HG02571 (cell line): Measurements from ENCODE around the gene ALS2CL.
"Not testable (repeated sequence)": the region's sequence is repeated elsewhere in the genome, so short reads cannot be mapped to it uniquely, and the experiment has no call there.

ENCODE experiments used
- ATAC-seq: cut with Tn5 transposase; IDR thresholded peaks from one replicate; pipeline ENCODE4 v1.9.1; 2021; ENCODE audit warnings: mild to moderate bottlenecking, moderate library complexity; ENCODE audit not compliant: unreplicated experiment

The ALS2CL gene, protein sequence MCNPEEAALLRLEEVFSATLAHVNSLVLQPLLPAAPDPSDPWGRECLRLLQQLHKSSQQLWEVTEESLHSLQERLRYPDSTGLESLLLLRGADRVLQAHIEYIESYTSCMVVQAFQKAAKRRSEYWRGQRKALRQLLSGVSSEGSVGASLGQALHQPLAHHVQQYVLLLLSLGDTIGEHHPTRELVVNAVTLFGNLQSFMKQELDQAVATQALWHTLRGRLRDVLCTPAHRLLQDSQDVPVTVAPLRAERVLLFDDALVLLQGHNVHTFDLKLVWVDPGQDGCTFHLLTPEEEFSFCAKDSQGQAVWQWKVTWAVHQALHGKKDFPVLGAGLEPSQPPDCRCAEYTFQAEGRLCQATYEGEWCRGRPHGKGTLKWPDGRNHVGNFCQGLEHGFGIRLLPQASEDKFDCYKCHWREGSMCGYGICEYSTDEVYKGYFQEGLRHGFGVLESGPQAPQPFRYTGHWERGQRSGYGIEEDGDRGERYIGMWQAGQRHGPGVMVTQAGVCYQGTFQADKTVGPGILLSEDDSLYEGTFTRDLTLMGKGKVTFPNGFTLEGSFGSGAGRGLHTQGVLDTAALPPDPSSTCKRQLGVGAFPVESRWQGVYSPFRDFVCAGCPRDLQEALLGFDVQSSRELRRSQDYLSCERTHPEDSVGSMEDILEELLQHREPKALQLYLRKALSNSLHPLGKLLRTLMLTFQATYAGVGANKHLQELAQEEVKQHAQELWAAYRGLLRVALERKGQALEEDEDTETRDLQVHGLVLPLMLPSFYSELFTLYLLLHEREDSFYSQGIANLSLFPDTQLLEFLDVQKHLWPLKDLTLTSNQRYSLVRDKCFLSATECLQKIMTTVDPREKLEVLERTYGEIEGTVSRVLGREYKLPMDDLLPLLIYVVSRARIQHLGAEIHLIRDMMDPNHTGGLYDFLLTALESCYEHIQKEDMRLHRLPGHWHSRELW

DNA sequence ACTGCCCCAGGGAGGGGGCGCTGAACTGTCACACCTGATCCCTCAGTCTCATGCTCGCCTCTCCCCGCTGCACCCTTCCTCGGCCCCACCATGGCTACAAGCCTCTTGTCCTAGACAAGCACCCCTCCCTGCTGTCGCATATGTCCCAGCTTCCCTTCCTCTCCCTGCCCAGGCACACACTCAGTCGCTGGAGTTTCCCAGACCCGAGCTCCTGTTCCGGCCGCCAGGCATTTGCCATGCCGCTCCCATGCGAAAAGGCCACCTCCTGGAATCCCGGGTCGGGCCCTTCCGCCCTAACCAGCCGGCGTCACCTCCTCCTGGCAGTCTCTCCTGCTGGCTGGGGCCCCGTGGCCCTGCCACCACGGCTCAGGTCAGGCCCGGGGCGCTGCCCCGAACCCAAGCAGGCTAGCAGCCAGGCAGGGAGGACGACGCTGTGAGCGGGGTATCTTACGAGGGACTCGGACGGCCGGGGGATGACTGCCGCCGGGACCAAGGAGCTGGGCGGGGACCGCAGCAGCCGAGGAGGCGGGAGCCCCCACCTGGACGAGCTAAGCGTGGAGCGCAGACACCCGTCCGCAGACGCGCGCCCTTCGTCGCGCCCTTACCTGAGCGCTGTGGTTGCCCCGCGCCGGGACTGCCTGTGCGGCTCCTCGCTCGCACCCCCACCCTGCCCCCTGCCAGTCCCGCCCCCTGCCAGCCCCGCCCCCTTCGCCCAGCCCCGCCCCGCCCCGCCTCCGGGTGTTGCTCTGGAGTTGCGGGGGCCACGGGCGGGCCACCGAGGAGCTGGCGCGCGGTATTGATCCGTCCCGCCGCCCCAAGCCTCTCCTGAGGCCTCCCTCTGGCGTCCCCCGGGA, at the start of gene ALS2CL:
ALS2CL (minus strand) TSS at position 642 of the 854 bp plus-strand sequence. CDS start 4,239 bp downstream, outside the sequence.
- ATAC-seq, result no peak

DNA sequence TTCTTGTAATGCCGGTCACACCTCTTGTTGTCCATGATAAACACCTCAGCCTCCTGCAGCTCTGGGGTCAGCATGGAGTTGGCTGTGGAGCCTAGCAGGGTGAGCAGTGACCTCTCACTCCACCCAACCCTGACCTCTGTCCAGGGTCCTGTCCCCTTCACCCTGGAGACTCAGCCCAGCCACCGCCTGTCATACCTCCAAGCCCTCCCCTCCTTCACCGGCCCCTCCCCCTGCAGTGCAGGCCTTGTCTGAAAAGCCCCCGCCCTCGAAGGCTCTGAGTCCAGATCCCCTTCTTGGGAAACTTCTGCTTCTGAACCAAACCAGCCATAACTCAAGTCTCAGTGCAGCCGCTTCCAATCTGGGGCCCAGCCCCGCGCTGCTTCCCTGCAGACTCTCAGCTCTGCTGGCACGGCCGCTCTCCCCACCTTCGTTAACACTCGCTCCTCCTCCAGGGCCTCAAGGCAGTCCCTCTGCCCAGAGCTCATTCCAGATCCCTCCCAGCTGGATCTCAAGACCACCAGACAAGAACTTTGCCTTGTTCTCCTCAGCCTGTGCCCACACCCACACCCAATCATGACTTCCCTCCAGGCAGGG, 49.6 kb upstream of the ALS2CL start:
- ATAC-seq, result no peak

DNA sequence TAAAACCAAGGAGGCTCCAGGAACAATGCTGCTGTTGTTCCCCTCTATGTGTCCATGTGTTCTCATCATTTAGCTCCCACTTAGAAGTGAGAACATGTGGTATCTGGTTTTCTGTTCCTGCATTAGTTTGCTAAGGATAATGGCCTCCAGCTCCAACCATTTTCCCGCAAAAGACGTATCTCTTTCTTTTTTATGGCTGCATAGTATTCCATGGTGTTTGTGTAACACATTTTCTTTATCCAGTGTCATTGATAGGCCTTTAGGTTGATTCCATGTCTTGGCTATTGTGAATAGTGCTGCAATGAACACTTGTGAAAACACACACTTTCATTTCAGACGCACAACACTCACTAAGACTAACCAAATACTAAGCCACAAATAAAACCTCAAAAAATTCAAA, 46.1 kb upstream of the ALS2CL start:
- ATAC-seq, result not testable (repeated sequence)

DNA sequence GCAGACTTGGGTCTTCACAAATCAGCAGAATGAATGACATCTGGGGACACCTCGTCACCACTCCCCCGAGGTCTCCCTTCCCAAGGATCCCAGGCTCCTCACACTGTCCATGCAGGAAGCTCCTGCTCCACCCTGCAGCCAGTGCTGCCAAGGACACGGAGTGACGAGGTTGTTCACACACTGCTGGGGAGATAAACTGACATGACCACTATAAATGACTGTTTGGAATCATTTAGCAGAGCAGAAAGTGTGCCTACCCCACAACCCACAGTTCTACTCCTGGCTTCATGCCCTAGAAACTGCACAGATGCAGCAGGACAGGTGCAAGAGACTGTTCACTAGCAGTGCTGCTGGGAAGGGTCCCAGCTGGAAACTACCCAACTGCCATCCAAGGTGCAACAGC, 43.9 kb upstream of the ALS2CL start:
- ATAC-seq, result no peak

DNA sequence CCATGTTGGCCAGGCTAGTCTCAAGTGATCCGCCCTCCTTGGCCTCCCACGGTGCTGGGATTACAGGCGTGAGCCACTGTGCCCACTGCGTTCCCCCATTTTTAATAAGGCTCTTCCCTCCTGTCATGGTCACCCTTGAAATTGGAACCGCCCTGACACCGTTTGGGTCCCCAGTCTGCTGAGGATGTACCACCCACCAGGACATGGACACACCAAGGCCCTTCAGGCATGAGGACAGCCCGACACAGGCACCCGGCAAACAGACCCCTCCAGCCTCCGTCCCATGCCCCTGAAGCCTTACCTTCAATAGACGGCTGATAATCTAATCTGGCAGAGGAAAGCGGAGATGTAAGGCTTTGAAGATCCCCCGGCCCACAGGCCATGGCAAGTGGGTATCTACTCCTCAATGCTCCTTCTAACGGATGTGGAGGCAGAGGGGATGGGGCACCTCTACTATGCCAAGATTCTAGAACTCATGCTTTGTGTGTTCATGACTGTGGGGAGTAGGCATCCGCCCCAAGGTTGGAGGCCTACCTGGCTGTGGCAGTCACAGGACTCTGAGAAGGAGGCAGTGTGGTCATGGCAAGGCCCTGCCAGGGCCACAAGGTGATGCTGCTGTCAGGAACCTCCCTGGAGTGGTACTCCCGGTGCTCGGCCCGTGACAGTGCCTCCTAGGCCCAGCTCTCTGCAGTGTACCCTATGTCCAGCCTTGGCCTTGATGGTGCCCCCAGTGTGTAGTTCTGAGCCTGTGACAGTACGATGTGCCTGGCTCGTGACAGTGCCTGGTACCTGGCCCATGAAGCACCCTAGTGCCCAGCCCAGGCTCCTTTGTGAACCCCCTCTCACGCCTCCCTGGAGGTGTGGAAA, 42.8 kb upstream of the ALS2CL start:
- no peak for ATAC-seq

DNA sequence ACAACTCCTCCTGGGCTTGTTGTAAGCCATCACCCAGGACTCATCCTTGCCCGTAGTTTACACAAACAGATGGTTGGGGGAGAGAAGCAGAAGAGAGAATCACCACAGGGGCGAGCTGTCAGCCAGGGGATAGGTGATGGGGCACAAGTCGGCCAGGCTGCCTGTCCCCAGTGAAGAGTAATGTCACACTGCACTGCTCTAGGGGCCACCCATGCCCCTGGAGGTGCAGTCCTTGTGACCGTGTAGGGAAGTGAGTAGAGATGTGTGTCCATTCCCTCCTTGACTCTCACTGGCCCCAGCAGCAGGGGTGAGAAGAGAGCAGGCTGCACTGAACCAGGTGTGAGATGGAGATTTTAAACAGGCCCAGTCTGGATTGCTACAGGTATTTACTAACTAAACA, 41.3 kb upstream of the ALS2CL start:
- ATAC-seq, result no peak

DNA sequence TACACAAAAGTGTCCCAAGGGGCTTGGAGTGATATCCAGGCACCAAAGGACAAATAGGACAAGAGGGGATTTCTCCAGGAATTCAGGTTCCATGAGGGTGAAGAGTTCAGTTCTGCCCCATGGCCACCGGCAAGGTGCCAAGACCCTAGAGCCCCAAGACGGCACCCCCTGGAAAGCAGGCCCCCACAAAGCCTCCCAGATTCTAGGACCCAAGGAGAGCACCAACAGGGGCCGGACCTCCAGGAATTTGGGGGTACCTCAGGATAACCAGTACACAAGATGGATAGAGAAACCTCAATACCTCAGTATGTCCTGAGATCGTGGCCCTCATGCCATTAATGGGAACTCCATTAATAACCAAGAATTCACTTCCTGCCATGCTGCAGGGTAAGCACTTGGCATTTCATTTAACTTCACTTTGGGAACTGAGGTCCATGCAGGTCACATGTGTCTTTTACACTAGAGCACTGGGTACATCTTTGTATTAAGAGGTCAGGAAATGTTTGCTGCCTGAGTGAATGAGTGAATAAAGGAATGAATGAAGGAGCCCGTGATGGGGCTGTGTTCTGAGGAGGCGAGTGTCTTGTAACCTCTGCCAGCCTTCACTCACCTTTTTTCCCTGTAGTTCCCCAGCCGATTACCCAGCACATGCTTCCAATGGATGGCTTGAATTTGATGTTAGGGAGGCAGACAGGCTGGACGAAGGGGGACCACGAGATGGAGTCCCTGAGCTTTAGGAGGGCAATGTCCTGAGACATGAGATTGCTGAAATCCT, 39.7 kb upstream of the ALS2CL start:
- ATAC-seq, result no peak

DNA sequence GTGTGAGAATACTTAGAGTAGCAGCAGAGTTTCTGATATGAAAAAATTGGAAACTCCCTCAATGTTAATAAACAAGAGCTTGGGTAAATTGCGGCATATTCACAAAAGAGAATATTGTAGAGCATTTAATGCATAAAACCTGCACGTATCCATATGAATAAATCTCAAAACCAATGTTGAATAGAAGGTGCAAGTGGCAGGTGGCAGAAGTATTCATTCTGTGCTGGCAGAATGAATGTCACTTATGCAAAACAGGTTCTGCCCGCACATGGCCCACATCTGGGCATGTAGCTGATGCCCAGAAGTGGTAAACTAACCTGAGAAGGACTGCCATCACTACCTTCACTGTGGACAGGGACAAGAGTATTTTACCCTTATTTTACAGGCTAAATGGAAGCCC, 38.3 kb upstream of the ALS2CL start:
- no peak for ATAC-seq

DNA sequence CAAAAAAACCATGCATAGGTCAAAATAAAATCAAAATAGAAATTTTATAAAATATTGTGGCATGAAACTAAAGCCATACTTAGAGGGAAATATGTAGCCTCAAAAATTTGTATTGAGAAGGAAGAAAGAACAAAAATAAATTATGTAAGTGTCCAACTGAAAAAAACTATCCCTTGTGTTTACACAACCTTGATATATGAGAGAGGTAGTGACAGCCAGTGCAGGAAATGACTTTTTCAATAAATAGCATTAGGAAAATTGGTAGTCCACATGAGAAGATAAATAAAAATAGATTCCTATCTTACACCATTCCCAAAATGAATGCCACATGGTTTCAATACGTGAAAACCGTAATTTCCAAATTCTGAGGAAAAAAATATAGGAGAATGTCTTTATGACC, 37.3 kb upstream of the ALS2CL start:
- no peak for ATAC-seq

DNA sequence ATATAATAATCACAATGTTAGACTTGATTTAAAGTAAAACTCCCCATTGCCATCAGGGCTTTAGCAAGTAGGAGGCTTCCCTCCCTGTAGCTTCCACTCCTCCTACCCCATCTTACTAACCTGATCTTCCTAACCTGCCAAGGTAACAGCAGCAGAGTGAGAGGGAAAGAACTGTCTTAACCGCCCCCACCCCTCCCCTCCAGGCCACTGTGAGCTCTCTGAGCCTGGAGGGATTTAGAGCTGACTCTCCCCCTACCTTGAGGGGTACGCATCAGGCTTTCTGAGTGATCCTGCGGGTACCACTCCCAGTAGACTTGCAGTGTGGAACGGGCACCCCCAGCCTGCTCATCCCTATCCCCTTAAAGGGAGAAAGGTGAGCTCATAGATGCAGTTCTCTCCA, 35.6 kb upstream of the ALS2CL start:
- no peak for ATAC-seq

DNA sequence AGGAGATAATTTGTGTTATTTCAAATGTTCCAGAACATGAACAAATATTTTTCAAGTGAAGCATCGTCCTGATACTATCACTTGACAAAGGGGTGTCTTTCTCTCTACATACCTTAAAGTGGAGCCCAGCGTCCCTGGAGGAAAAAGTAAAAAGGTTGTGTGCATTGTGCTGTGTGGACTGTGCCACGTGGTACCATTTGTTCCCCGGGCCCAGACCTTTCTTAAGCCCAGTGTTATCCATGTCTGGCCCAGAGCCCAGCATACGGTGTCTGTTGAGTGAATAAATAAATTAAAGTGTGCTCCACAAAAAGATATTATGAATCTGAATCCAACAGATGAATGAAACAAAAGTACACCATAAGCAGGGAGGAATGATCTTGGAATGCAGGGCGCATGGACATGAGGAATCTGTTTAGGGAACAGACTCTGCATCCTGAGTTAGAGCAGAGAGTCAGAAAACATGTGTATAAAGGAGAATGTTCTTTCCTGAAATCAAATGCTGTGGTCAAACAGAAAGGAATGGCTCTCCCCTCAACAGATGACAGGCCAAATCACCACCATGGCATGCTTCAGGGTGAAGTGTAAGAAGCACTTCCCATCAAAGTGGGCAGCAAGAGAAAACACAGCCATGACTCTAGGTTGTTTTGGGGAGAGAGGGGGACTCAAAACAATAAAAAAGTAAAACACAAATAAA, 32.3 kb upstream of the ALS2CL start:
- no peak for ATAC-seq

DNA sequence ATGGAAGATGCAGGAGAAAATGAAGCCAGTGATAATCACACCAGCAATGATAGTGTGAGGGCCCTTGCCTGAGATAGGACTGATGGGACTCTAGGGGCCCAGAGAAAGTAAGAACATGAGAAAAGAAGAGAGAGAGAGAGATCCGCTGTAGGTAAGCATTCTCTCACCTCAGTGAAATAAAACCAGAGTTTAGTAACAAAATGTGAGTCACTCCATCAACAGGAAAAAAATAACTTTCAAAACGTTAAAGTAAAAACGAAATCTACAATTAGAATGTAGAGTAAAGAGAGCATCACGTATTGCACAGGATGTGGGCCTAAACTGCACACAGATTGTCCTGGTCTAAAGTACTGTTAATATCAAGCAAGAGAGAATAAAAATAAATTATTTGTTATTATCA, 30.9 kb upstream of the ALS2CL start:
- no peak for ATAC-seq

DNA sequence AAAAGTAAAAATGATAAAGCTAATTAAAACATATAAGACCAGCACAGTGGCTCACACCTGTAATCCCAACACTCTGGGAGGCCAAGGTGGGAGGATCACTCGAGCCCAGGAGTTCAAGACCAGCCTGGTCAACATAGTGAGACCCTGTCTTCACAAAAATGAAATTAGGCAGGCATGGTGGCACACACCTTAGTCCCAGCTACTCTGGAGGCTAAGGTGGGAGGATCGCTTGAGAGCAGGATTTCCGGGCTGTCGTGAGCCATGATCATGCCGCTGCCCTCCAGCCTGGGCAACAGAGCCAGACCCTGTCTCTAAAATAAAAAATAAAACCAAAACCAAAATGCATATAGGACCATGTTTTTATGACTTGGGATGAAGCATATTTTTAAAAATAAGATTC, 29.0 kb upstream of the ALS2CL start:
- ATAC-seq, result no peak

DNA sequence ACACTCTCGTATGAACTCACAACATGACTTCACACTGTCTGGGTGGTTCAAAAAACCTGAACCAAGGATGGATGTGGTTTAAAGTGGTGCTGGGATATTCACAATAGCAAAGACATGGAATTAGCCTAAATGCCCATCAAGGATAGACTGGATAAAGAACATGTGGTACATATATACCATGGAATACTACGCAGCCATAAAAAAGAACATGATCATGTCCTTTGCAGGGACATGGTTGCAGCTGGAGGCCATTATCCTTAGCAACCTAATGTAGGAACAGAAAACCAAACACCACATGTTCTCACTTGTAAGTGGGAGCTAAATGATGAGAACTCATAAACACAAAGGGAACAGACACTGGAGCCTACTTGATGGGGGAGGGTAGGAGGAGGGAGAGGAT, 27.5 kb upstream of the ALS2CL start:
- ATAC-seq, result no peak

DNA sequence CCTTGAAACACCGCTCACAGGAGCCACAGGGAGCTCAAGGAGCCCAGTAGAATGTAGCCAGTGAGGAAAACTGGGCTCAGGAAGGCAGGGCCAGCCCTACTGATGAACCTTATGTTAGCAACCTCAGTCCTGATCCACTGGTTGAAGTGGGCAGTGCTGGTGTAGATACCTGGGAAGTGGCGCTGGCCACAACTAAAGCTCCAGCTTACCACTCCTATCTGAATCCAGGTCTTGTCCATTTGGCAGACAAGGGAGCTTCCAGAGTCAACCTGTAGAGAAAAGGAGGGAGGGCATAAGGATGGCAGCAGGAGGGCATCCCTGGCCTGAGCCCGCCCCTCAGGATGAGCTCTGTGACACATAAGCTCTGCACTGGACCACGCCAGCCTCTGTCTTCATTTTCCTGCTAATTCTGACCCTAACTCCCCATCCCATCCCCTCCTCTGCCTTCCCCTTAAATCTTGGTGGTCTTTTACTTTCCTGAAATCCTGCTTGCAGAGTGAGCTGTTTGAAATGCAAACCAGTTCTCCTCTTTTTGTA, 26.3 kb upstream of the ALS2CL start:
- no peak for ATAC-seq

DNA sequence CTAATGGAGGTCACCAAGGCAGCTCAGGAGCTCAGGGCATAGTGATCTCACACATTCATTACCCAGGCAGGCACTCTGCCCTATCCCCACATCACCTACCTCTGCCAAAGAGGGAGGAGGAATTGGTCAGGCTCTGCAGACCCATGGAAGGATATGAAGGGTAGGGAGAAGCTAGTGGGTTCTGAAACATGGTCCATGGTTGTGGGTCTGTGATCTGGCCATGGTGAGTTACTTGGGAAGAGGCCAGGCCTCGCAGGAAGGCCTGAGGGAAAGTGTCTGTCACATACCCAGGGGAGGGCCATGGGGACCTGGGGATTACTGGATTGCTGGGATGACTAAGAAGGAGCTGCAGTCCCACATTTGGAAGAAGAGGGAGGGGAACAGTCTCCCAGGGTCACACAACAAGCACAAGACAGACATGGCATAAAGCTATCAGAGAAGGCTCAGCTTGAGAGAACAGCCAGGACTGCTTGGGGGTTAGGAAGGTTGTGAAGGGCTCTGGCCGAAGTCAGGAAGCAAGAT, 25.6 kb upstream of the ALS2CL start:
- ATAC-seq, result no peak

DNA sequence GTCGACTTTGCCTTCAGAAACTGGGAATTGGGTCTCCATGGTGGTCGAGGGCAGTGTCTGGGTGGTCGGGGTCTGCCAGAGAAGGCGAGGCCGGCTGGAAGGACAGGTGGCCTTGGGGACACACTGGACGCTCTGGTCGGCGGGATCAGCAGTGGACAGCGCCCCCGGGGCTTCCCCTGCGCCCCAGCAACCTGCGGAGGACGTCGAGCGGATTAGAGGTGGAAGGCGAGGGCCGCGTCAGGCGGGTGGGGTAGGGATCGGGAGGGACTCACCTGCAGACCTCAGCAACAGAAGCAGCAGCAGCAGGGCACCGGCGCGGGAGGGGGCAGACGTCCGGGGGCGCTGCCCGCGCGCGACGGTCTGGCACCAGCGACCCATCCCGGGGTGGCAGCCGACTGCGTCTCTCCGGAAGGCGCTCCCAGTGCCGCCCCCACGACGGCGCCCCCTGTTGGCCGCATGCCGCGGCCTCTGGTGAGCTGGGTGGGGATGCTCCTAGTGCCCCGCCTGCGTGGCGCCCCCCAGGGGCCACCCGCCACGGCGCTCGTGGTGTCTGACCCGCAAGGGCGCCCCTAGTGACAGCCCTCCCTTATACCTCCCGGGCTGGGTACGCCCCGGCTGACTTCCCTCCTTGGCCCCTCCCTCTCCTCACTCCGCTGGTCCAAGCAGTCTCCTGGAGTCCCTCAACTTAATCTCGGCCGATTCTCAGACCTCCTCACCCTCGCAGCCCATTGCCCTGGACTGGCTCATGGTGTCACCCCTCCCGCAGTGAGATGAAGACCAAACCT, 24.2 kb upstream of the ALS2CL start, which contains the start of gene PRSS50:
PRSS50 (minus strand) TSS at position 423 of the 785 bp plus-strand sequence; CDS start at position 378, 45 bp downstream.
- no peak for ATAC-seq
